SU-DHL-6 (cell line): ENCODE results near the gene ASPHD1.

Experiments
- H2AFZ ChIP-seq: fragments of 200-600 bp; sonication (generic); 2 replicates; pipeline ENCODE4 v1.6.1; 2014; ENCODE audit warnings: low read depth, mild to moderate bottlenecking, moderate library complexity, mixed read lengths, antibody characterized with exemption, low read length; ENCODE audit not compliant: severe bottlenecking
- H3F3A ChIP-seq: fragments of 200-600 bp; shearing (Covaris generic); 2 replicates; pipeline ENCODE4 v1.6.0; 2016; ENCODE audit warnings: antibody characterized with exemption, mild to moderate bottlenecking; ENCODE audit not compliant: insufficient read depth
- H3K27ac ChIP-seq: fragments of 200-600 bp; sonication (generic); 2 replicates; pipeline ENCODE4 v1.5.1; 2016; ENCODE audit warnings: low read depth, mild to moderate bottlenecking, low read length, moderate library complexity, mixed read lengths
- H3K27me3 ChIP-seq: fragments of 200-600 bp; sonication (generic), shearing (Covaris generic); 2 replicates; pipeline ENCODE4 v1.6.0; 2014; ENCODE audit warnings: mild to moderate bottlenecking, low read length
- H3K36me3 ChIP-seq: fragments of 200-600 bp; sonication (generic); 2 replicates; pipeline ENCODE4 v1.6.1; 2014; ENCODE audit warnings: mild to moderate bottlenecking, low read length, mixed read lengths
- H3K4me2 ChIP-seq: fragments of 300-600, 200-600 bp; shearing (Covaris generic), sonication (generic); 2 replicates; pipeline ENCODE4 v1.6.0; 2014; ENCODE audit warnings: low read length, low read depth, mild to moderate bottlenecking; ENCODE audit not compliant: poor library complexity, severe bottlenecking
- H3K4me3 ChIP-seq: fragments of 200-600 bp; sonication (generic); 2 replicates; pipeline ENCODE4 v1.5.1; 2014; ENCODE audit warnings: antibody characterized with exemption, low read length, mild to moderate bottlenecking, mixed read lengths; ENCODE audit not compliant: insufficient read depth, poor library complexity, severe bottlenecking
- H3K79me2 ChIP-seq: fragments of 200-600 bp; sonication (generic); 2 replicates; pipeline ENCODE4 v1.6.1; 2014; ENCODE audit warnings: mild to moderate bottlenecking, low read length, moderate library complexity; ENCODE audit not compliant: insufficient read depth
- H3K9ac ChIP-seq: fragments of 200-600 bp; sonication (generic); 2 replicates; pipeline ENCODE4 v1.7.0; 2014; ENCODE audit warnings: mild to moderate bottlenecking, low read length
- H3K9me2 ChIP-seq: fragments of 200-600 bp; sonication (generic); replicated peaks from 2 replicates; pipeline ENCODE4 v1.6.1; 2014; ENCODE audit warnings: low read length; ENCODE audit not compliant: insufficient read depth
- H3K9me3 ChIP-seq: fragments of 200-600 bp; sonication (generic); 2 replicates; pipeline ENCODE4 v1.6.1; 2014; ENCODE audit warnings: low read length, mixed read lengths; ENCODE audit not compliant: insufficient read depth
- H4K20me1 ChIP-seq: fragments of 200-600 bp; sonication (generic); 2 replicates; pipeline ENCODE4 v1.6.1; 2014; ENCODE audit warnings: low read depth, mild to moderate bottlenecking, antibody characterized with exemption, low read length, moderate library complexity, mixed read lengths
- EZH2phosphoT487 ChIP-seq: fragments of 200-600 bp; sonication (generic), shearing (Covaris generic); conservative IDR thresholded peaks from 2 replicates; pipeline ENCODE4 v1.6.1; 2018; ENCODE audit warnings: mild to moderate bottlenecking, antibody characterized with exemption, low read length, moderate library complexity, mixed read lengths
- TF ChIP-seq, protein P1 (sequence below): fragments of 200-600 bp; sonication (generic); IDR thresholded peaks from one replicate; pipeline ENCODE4 v1.5.1; 2017; ENCODE audit warnings: antibody characterized with exemption, mild to moderate bottlenecking, low read length, moderate library complexity; ENCODE audit not compliant: insufficient read depth, poor library complexity, severe bottlenecking

ASPHD1 gene, protein sequence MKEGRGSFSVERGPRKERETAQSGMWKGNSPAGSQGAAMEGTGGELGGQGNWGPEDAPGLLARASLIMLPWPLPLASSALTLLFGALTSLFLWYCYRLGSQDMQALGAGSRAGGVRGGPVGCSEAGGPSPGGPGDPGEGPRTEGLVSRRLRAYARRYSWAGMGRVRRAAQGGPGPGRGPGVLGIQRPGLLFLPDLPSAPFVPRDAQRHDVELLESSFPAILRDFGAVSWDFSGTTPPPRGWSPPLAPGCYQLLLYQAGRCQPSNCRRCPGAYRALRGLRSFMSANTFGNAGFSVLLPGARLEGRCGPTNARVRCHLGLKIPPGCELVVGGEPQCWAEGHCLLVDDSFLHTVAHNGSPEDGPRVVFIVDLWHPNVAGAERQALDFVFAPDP

DNA sequence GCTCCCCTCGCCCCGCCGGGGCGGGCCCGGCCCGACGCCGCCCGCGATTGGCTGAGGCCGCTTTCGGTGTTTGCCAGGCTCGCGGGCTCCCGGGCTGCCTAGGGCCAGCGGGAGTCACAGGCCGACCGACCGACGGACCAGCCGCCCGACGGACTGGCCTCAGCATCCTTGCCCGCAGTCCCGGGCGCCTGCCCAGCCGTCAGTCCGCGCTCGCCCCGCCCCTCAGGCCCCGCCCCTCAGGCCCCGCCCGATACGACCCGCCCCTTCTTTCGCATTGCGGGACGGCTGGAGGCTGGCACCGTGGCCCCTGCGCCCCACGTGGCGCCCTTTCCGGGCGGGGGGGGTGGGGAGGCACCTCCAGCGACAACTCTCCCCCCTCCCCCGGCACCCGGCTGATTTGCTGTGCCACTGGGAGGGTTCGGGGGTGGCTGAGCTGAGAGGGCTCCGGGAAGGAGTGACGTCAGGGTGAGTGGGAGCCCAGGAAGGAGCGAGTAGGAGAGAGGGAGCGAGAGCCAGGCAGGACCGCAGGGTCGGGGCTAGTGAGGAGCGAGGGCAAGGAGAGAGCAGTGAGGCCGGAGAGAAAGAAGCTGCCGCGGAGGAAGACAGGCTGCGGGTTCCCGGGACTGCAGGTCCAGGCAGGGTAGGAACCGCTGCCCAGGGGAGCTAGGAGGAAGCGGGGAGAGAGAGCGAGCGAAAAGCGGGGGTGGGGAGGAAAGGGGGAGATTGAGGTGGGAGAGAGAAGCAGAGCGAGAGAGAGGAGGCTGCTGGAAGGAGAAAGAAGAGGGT lies at the start of gene ASPHD1:
Gene ASPHD1, plus strand, starts transcription at position 387 of the 786 bp plus-strand sequence. CDS start 484 bp downstream, outside the sequence.
- no peaks in the 10 kb centered on the region for H3K36me3 ChIP-seq
- H3K4me3 ChIP-seq, result peak within 1 kb of the TSS; percentile 55
- H4K20me1 ChIP-seq, result no peaks in the 10 kb centered on the region
- no peaks in the 10 kb centered on the region for H3K9me2 ChIP-seq
- H3K27ac ChIP-seq, result no peak within 1 kb of the TSS
- H3K4me2 ChIP-seq, result peak within 1 kb of the TSS; percentile 56
- peak within 1 kb of the TSS; percentile 64 for H2AFZ ChIP-seq
- H3K9me3 ChIP-seq, result no peaks in the 10 kb centered on the region
- H3K9ac ChIP-seq, result no peak within 1 kb of the TSS
- H3K79me2 ChIP-seq, result no peaks in the 10 kb centered on the region
- H3K27me3 ChIP-seq, result no peaks in the 10 kb centered on the region
- TF ChIP-seq, protein P1, sequence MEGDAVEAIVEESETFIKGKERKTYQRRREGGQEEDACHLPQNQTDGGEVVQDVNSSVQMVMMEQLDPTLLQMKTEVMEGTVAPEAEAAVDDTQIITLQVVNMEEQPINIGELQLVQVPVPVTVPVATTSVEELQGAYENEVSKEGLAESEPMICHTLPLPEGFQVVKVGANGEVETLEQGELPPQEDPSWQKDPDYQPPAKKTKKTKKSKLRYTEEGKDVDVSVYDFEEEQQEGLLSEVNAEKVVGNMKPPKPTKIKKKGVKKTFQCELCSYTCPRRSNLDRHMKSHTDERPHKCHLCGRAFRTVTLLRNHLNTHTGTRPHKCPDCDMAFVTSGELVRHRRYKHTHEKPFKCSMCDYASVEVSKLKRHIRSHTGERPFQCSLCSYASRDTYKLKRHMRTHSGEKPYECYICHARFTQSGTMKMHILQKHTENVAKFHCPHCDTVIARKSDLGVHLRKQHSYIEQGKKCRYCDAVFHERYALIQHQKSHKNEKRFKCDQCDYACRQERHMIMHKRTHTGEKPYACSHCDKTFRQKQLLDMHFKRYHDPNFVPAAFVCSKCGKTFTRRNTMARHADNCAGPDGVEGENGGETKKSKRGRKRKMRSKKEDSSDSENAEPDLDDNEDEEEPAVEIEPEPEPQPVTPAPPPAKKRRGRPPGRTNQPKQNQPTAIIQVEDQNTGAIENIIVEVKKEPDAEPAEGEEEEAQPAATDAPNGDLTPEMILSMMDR, result no peak
- TF ChIP-seq EZH2phosphoT487, result no peak
- H3F3A ChIP-seq, result no peaks in the 10 kb centered on the region

DNA sequence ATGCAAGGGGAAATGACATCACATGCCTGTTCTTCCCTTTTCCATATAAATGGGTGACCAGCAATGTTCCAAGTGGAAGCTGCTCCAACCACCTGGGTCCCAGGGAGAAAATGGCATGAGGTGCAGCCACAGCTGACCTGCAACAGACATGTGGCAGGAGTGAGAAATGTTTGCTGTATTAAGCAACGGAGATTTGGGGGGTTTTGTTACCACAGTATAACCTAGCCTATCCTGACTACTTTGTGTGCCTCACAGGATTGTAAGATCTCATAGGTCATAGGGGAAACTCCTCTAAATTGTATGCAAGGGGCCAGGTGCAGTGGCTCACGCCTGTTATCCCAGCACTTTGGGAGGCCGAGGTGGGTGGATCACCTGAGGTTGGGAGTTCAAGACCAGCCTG lies 49.3 kb upstream of the ASPHD1 start:
- no peaks in the 10 kb centered on the region for H3F3A ChIP-seq
- no peak overlapping the region for H3K9ac ChIP-seq
- H3K36me3 ChIP-seq, result no peaks in the 10 kb centered on the region
- no peaks in the 10 kb centered on the region for H3K9me2 ChIP-seq
- H2AFZ ChIP-seq, result no peak overlapping the region
- no peak overlapping the region for H3K27ac ChIP-seq
- no peak overlapping the region for H3K4me3 ChIP-seq
- H3K4me2 ChIP-seq, result no peak overlapping the region
- no peaks in the 10 kb centered on the region for H3K27me3 ChIP-seq
- TF ChIP-seq, protein P1, result no peak
- TF ChIP-seq EZH2phosphoT487, result no peak
- H3K9me3 ChIP-seq, result no peaks in the 10 kb centered on the region
- no peaks in the 10 kb centered on the region for H3K79me2 ChIP-seq
- H4K20me1 ChIP-seq, result no peaks in the 10 kb centered on the region

DNA sequence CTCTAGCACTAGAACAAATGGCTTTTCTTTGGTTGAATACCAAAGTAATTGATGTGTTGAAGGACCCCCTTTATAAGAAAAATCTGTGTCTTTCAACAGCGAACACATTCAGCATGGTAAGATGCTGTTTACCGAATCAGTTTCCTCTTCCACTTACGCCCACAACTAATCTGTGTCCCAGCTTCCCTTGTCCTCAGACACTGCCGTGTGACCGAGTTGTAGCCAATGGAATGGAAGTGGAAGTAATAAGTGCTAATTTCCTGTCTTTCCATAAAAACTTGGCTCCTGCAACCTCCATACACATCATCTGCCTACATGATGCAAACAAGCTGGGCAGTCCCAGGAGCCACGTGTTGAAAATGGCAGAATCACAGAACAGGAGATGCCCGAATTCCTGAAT lies 47.6 kb upstream of the ASPHD1 start:
- H3K4me2 ChIP-seq, result no peak overlapping the region
- H3K27me3 ChIP-seq, result no peaks in the 10 kb centered on the region
- no peak overlapping the region for H3K4me3 ChIP-seq
- H3K27ac ChIP-seq, result no peak overlapping the region
- no peaks in the 10 kb centered on the region for H3K36me3 ChIP-seq
- no peaks in the 10 kb centered on the region for H3K79me2 ChIP-seq
- TF ChIP-seq EZH2phosphoT487, result no peak
- TF ChIP-seq, protein P1, result no peak
- no peaks in the 10 kb centered on the region for H3K9me3 ChIP-seq
- no peak overlapping the region for H3K9ac ChIP-seq
- no peaks in the 10 kb centered on the region for H3K9me2 ChIP-seq
- no peak overlapping the region for H2AFZ ChIP-seq
- H4K20me1 ChIP-seq, result no peaks in the 10 kb centered on the region
- no peaks in the 10 kb centered on the region for H3F3A ChIP-seq
